Left ventricle myocardium inferior (tissue), 1 donor: ENCODE data around the gene TTL. TPM values are rescaled to one million over a fixed set of nuclear protein-coding genes. Genes with fewer than 3 reads are reported as not detected.
A peak's percentile ranks its signal among the peaks of the same experiment; 100 is the strongest.

Experiments used
- DNase-seq: peaks from one replicate; pipeline ENCODE4 v3.0.0-alpha.2; 2020
- H3K27ac ChIP-seq: fragments of 200-600 bp; replicated peaks from 2 replicates; pipeline ENCODE4 v1.8.0; 2021
- H3K27me3 ChIP-seq: fragments of 200-600 bp; 2 replicates; pipeline ENCODE4 v1.8.0; 2021; ENCODE audit warnings: low read depth
- H3K36me3 ChIP-seq: fragments of 200-600 bp; 2 replicates; pipeline ENCODE4 v1.8.0; 2021
- H3K4me1 ChIP-seq: fragments of 200-600 bp; 2 replicates; pipeline ENCODE4 v1.8.0; 2021
- H3K4me3 ChIP-seq: fragments of 200-600 bp; 2 replicates; pipeline ENCODE4 v1.8.0; 2021; ENCODE audit warnings: mild to moderate bottlenecking, moderate library complexity
- H3K9me3 ChIP-seq: fragments of 200-600 bp; replicated peaks from 2 replicates; pipeline ENCODE4 v1.8.0; 2021
- CTCF ChIP-seq: fragments of 200-600 bp; IDR thresholded peaks from 2 replicates; pipeline ENCODE4 v1.8.0; 2021; ENCODE audit warnings: antibody characterized with exemption, mild to moderate bottlenecking, borderline replicate concordance
- intact Hi-C: fragments of 100-400 bp; cut with micrococcal nuclease; formaldehyde crosslinking; loops from one replicate; pipeline ENCODE4 v1.11.0; 2022
- total RNA-seq: library from RNA; stranded (reverse); fragmentation: NEBNext Ultra II Directional; extraction: Animal tissue kit (Norgen Biotek cat#: 25700); gene quantifications from one replicate; pipeline ENCODE4 v1.2.1, GENCODE V29; 2021
- donor health status: DM: no; HTN: yes; CAD: no; lungs with severe emphysema.

TTL gene
- total RNA-seq, 1 donor from 2014 or later = 47.1 TPM

- no peak for TF ChIP-seq CTCF
- Histone ChIP-seq H3K36me3 (no peaks in the 10 kb centered on the region), H3K9me3 (no peaks in the 10 kb centered on the region), H3K4me3 (no peak overlapping the region), H3K27me3 (peaks cover 16% of the 10 kb centered on the region), H3K4me1 (no peaks in the 10 kb centered on the region), H3K27ac (no peak overlapping the region)
- intact Hi-C loops = no loop called here
- DNase-seq = no peak
Measured at GRCh38 chr2:112462178-112462577, 19.8 kb upstream of the TTL start.

DNA sequence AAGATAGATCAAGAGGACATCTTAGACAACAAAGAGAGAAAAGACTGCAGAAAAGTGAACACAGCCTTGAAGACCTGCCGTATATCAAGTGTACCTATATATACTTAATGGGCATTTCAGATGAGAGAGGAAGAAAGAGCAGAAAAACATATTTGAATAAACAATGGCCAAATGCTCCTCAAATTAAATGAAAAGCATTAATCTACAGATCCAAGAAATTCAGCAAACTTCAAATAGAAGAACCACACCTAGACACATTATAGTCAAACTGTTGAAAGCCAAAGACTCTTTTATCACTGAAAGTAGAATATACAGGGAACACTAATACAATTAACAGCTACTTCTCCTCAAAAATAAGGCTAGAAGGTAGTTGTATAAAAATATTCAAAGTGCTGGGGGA is 18.7 kb upstream of the TTL start:
- Histone ChIP-seq H3K4me1 (no peaks in the 10 kb centered on the region), H3K27ac (no peak overlapping the region), H3K4me3 (no peak overlapping the region), H3K36me3 (no peaks in the 10 kb centered on the region), H3K9me3 (peaks cover 10% of the 10 kb centered on the region), H3K27me3 (peaks cover 16% of the 10 kb centered on the region)
- intact Hi-C loops = no loop called here
- no peak for TF ChIP-seq CTCF
- no peak for DNase-seq

DNA sequence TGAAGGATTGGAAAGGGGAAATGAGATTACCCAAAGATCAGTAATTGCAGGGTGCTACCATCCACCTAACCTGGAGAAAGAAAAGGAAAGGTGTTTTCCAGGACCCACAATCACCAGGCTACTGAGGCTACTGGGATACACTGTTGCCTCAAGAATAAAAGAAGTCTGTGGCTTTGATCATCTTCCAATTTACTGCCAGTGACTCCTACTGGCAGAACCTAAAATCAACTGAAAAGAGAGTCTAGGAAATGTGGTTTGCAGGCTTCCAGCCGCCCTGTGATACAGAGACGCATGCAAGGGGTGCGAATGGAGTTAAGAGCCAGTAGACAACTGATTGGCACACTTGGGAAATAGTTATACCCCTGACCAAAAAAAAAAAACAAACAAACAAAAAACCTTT is 16.6 kb upstream of the TTL start:
- intact Hi-C loops = no loop called here
- H3K9me3 ChIP-seq = peaks cover 14% of the 10 kb centered on the region
- H3K27ac ChIP-seq = no peak overlapping the region
- DNase-seq = no peak
- H3K36me3 ChIP-seq = no peaks in the 10 kb centered on the region
- H3K27me3 ChIP-seq = peaks cover 16% of the 10 kb centered on the region
- peak; percentile 8 for TF ChIP-seq CTCF
- no peaks in the 10 kb centered on the region for H3K4me1 ChIP-seq
- no peak overlapping the region for H3K4me3 ChIP-seq

DNA sequence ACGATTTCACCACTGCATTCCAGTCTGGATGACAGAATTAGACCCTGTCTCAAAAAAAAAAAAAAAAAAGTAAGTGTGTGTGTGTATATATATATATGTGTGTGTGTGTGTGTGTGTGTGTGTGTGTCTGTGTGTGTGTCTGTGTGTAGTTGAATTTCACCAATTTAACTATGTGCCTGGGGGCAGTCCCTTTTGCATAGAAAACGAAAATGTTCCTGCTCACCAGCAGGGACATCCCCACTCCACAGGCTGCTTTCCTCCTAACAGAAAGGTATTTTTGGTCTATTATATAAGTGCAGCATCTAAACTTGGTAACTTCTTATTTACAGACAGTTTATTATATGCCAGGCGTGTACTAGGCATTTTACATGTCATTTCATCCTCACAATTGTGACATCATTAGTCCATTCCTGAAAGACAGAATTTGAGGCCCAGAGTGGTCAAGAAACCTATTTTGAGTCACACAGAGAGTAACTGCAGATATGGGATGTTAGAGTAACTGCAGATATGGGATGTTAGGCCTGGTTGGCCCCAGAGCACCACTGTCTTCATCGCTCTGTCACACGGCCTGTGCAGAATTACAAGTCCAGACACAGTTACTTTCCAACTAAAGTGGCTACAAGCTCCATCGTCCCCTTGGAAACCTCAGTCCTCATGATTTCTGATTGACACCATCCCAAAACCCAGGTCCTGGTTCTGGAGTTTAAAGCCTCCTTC is 9.3 kb upstream of the TTL start:
- Histone ChIP-seq H3K27me3 (no peaks in the 10 kb centered on the region), H3K4me3 (no peak overlapping the region), H3K36me3 (no peaks in the 10 kb centered on the region), H3K9me3 (peaks cover 9% of the 10 kb centered on the region), H3K4me1 (no peaks in the 10 kb centered on the region), H3K27ac (no peak overlapping the region)
- intact Hi-C loops = no loop called here
- TF ChIP-seq CTCF = no peak
- DNase-seq = no peak

DNA sequence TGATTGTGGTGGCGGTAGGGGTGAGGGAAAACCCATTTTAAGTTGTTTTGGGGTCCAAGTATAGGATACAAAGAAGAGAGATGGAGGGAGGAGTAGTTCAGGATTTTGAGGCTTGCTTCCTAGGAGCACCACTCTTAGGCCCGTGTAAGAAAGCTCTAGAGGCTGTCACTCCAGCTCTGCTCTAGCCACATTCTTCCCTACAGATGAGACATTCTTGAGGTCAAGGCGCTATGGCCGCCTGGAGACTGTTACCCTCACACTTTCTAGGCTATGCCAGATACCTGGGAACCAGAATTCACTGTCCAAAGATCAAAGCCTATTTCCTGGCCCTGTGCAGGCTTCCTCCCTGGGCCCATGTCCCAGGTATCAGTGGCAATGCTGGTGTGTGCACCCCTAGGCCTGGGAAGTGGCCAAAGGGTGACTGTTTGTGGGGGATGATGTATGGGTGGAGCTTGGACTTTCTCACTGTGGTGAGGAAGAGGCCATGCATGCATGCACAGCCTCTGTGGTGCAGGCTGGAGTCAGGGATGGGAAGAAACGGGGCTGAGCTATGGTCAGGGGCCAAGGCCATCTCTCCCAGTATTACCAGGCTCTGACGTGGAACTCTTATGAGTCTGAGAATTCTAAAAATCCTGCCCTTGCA is 7.0 kb upstream of the TTL start:
- intact Hi-C loops = no loop called here
- Histone ChIP-seq H3K4me1 (no peaks in the 10 kb centered on the region), H3K9me3 (no peaks in the 10 kb centered on the region), H3K27ac (no peak overlapping the region), H3K27me3 (no peaks in the 10 kb centered on the region), H3K36me3 (no peaks in the 10 kb centered on the region), H3K4me3 (no peak overlapping the region)
- no peak for TF ChIP-seq CTCF
- no peak for DNase-seq
